ENCODE measurements around the gene FAM187B.

DNA sequence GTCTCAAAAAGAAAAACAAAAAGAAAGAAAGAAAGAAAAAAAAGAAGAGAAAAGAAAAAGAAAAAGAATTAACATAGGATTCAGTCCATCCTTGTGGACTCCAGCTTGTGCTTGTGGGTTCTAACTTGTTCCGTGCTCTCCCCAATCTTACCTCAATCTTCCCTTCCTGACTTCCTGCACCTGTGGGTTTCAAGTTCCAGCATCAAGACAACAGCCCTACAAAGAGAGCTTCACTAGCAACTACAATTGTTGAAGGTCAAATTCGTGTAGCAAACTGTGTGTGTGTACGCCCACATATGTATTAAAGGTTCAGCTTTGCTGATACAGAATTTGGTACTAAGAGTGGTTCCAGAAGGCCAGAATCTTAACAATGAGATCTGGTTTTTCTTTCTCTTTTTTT is 48.7 kb downstream of the FAM187B start:
- TF ChIP-seq, protein P1, sequence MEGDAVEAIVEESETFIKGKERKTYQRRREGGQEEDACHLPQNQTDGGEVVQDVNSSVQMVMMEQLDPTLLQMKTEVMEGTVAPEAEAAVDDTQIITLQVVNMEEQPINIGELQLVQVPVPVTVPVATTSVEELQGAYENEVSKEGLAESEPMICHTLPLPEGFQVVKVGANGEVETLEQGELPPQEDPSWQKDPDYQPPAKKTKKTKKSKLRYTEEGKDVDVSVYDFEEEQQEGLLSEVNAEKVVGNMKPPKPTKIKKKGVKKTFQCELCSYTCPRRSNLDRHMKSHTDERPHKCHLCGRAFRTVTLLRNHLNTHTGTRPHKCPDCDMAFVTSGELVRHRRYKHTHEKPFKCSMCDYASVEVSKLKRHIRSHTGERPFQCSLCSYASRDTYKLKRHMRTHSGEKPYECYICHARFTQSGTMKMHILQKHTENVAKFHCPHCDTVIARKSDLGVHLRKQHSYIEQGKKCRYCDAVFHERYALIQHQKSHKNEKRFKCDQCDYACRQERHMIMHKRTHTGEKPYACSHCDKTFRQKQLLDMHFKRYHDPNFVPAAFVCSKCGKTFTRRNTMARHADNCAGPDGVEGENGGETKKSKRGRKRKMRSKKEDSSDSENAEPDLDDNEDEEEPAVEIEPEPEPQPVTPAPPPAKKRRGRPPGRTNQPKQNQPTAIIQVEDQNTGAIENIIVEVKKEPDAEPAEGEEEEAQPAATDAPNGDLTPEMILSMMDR (IDR thresholded peaks at IDR 0.05 in 4 of 5, conservative IDR thresholded peaks at IDR 0.05 in 1 of 5): no peak
- TF ChIP-seq POLR2A (IDR thresholded peaks at IDR 0.05): no peak
